Measurements from ENCODE around the gene MRPL14.

The MRPL14 gene

DNA sequence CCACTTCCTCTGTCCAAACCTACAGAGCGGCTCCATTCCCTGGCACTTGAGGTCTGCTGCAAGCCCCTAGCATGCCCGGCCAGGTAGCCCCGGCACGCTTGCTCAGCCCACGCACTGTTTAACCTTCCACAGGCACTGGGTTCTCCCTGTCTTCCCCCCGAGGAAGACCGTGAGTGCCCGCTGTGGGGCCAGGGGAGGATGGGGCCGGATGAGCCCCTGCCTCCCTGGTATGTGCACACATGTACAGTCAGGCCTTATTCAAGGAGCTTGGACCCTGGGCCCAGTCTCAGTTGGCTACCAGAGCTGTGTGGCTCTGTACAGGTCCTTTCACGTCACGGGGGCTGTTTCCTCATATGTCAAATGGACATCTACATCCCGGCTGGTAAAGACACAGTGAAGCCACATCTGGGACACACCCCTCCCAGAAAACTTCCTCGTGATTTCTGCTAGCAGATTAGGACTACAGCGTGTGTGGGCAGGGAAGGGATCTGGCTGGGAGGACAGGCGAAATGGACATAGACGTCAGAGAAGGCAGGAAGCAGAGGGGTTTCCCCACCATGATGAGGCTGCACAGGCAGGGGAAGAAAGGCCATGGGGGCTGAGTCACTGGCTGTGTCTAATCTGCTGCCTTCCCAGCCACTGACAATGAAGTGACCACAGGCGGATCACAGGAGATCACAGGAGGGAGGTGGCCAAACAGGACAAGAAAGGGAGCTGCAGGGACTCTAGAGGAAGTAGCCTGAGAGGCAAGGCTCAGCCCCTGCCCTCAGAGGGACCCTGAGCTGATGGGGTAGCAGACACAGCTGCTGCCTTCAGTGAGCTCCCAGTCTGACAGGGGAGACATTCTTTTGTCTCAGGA, 62.9 kb downstream of the MRPL14 start:
- 0 out of 2 replicates have a peak, but pooled peaks have one; percentile 31 for TF ChIP-seq ZC3H10 (CRISPR knock-in tag; IDR thresholded peaks at IDR 0.05)
- TF ChIP-seq, protein P1, sequence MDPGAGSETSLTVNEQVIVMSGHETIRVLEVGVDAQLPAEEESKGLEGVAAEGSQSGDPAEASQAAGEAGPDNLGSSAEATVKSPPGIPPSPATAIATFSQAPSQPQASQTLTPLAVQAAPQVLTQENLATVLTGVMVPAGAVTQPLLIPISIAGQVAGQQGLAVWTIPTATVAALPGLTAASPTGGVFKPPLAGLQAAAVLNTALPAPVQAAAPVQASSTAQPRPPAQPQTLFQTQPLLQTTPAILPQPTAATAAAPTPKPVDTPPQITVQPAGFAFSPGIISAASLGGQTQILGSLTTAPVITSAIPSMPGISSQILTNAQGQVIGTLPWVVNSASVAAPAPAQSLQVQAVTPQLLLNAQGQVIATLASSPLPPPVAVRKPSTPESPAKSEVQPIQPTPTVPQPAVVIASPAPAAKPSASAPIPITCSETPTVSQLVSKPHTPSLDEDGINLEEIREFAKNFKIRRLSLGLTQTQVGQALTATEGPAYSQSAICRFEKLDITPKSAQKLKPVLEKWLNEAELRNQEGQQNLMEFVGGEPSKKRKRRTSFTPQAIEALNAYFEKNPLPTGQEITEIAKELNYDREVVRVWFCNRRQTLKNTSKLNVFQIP (CRISPR knock-in tag; IDR thresholded peaks at IDR 0.05; ENCODE audit: borderline replicate concordance, low read depth) = no peak
- peak; percentile 72 for ATAC-seq

- TF ChIP-seq RARB (CRISPR knock-in tag; IDR thresholded peaks at IDR 0.05) = no peak
- no peak for TF ChIP-seq GLIS3 (CRISPR knock-in tag; IDR thresholded peaks at IDR 0.05)
- no peak for TF ChIP-seq PPARA (CRISPR knock-in tag; IDR thresholded peaks at IDR 0.05; ENCODE audit: borderline replicate concordance)
- TF ChIP-seq ZFP30 (CRISPR knock-in tag; IDR thresholded peaks at IDR 0.05) = no peak
- TF ChIP-seq BACH2 (CRISPR knock-in tag; IDR thresholded peaks at IDR 0.05; ENCODE audit: borderline replicate concordance) = no peak
- TF ChIP-seq ZNF70 (CRISPR knock-in tag; IDR thresholded peaks at IDR 0.05) = no peak
- no peak for TF ChIP-seq ZNF8 (CRISPR knock-in tag; IDR thresholded peaks at IDR 0.05)
- TF ChIP-seq ARNTL (CRISPR knock-in tag; IDR thresholded peaks at IDR 0.05; ENCODE audit: borderline replicate concordance, low read depth) = no peak
- TF ChIP-seq TCF4 (CRISPR knock-in tag; IDR thresholded peaks at IDR 0.05; ENCODE audit: borderline replicate concordance) = no peak
- TF ChIP-seq, protein P1 (CRISPR knock-in tag; IDR thresholded peaks at IDR 0.05; ENCODE audit: borderline replicate concordance, low read depth) = no peak
- TF ChIP-seq SNAI2 (CRISPR knock-in tag; IDR thresholded peaks at IDR 0.05) = no peak
- TF ChIP-seq CSDC2 (CRISPR knock-in tag; IDR thresholded peaks at IDR 0.05) = no peak
- TF ChIP-seq, protein P2, sequence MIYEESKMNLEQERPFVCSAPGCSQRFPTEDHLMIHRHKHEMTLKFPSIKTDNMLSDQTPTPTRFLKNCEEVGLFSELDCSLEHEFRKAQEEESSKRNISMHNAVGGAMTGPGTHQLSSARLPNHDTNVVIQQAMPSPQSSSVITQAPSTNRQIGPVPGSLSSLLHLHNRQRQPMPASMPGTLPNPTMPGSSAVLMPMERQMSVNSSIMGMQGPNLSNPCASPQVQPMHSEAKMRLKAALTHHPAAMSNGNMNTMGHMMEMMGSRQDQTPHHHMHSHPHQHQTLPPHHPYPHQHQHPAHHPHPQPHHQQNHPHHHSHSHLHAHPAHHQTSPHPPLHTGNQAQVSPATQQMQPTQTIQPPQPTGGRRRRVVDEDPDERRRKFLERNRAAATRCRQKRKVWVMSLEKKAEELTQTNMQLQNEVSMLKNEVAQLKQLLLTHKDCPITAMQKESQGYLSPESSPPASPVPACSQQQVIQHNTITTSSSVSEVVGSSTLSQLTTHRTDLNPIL (CRISPR knock-in tag; IDR thresholded peaks at IDR 0.05; ENCODE audit: low read depth) = no peak
- TF ChIP-seq ZFP3 (CRISPR knock-in tag; IDR thresholded peaks at IDR 0.05) = no peak
- TF ChIP-seq ISL1 (CRISPR knock-in tag; IDR thresholded peaks at IDR 0.05) = no peak
- TF ChIP-seq OSR1 (CRISPR knock-in tag; IDR thresholded peaks at IDR 0.05) = no peak
- ATAC-seq = no peak
These were observed 63.6 kb downstream of the MRPL14 start for GRCh38 chr6:44063561-44064059.
